Thoracic aorta (tissue), 2 donors: ENCODE measurements around the gene TRIM9. TPM values are rescaled to one million over a fixed set of nuclear protein-coding genes. Genes with fewer than 3 reads are reported as not detected.

Experiments
- ATAC-seq: fragments of 150-250 bp; one replicate; pipeline ENCODE4 v1.8.0; 2017; ENCODE audit warnings: low read depth; ENCODE audit not compliant: insufficient number of reproducible peaks, low FRiP score
- DNase-seq: peaks from one replicate; pipeline ENCODE4 v3.0.0-alpha.2; 2020; ENCODE audit warnings: low spot score
- H3K27ac ChIP-seq, 2 donors: fragments of 200-600 bp; sonication (generic); 1 replicate in 1 of 2; 2 replicates in 1 of 2; pipeline ENCODE4 v1.5.1; 2016; ENCODE audit warnings: mild to moderate bottlenecking in 2 of 2, moderate library complexity in 2 of 2
- H3K27me3 ChIP-seq: fragments of 200-600 bp; sonication (generic); replicated peaks from 2 replicates; pipeline ENCODE4 v1.6.0; 2016; ENCODE audit warnings: mild to moderate bottlenecking; ENCODE audit not compliant: insufficient read depth
- H3K36me3 ChIP-seq: fragments of 200-600 bp; sonication (generic); one replicate; pipeline ENCODE4 v1.5.1; 2016
- H3K4me1 ChIP-seq, 2 donors: fragments of 200-600 bp; sonication (generic); 1 replicate in 1 of 2; 2 replicates in 1 of 2; pipeline versions ENCODE4 v1.5.1 to v1.6.0; 2016; ENCODE audit warnings: low read depth in 2 of 2, mild to moderate bottlenecking in 1 of 2; ENCODE audit not compliant: control insufficient read depth in 1 of 2
- H3K4me3 ChIP-seq: fragments of 200-600 bp; sonication (generic); 2 replicates; pipeline ENCODE4 v1.5.1; 2016; ENCODE audit warnings: mild to moderate bottlenecking
- H3K9me3 ChIP-seq: fragments of 200-600 bp; sonication (generic); 2 replicates; pipeline ENCODE4 v1.5.1; 2016
- total RNA-seq, 2 donors: library from RNA; depleted of rRNA; stranded (reverse); fragments of >200 nt; gene quantifications; one replicate each; pipeline versions ENCODE4 v1.1.0 to v1.2.3, GENCODE V29; 2016
- TF ChIP-seq, protein P1 (sequence below): fragments of 200-600 bp; sonication (generic); IDR thresholded peaks from one replicate; pipeline ENCODE4 v1.5.1; 2019; ENCODE audit warnings: antibody characterized with exemption

The TRIM9 gene
- total RNA-seq, 2 donors from 2014 or later, result 0.41 to 2.1 TPM

GRCh38 chr14:50984036-50984710 is 110.7 kb downstream of the TRIM9 start:
- H3K4me1 ChIP-seq, result no peaks in the 10 kb centered on the region
- no peaks in the 10 kb centered on the region for H3K9me3 ChIP-seq
- TF ChIP-seq, protein P1, sequence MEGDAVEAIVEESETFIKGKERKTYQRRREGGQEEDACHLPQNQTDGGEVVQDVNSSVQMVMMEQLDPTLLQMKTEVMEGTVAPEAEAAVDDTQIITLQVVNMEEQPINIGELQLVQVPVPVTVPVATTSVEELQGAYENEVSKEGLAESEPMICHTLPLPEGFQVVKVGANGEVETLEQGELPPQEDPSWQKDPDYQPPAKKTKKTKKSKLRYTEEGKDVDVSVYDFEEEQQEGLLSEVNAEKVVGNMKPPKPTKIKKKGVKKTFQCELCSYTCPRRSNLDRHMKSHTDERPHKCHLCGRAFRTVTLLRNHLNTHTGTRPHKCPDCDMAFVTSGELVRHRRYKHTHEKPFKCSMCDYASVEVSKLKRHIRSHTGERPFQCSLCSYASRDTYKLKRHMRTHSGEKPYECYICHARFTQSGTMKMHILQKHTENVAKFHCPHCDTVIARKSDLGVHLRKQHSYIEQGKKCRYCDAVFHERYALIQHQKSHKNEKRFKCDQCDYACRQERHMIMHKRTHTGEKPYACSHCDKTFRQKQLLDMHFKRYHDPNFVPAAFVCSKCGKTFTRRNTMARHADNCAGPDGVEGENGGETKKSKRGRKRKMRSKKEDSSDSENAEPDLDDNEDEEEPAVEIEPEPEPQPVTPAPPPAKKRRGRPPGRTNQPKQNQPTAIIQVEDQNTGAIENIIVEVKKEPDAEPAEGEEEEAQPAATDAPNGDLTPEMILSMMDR, result no peak
- no peak overlapping the region for H3K27ac ChIP-seq
- no peaks in the 10 kb centered on the region for H3K36me3 ChIP-seq
- DNase-seq, result no peak
- no peak for ATAC-seq
- no peak overlapping the region for H3K4me3 ChIP-seq
- H3K27me3 ChIP-seq, result no peaks in the 10 kb centered on the region

DNA sequence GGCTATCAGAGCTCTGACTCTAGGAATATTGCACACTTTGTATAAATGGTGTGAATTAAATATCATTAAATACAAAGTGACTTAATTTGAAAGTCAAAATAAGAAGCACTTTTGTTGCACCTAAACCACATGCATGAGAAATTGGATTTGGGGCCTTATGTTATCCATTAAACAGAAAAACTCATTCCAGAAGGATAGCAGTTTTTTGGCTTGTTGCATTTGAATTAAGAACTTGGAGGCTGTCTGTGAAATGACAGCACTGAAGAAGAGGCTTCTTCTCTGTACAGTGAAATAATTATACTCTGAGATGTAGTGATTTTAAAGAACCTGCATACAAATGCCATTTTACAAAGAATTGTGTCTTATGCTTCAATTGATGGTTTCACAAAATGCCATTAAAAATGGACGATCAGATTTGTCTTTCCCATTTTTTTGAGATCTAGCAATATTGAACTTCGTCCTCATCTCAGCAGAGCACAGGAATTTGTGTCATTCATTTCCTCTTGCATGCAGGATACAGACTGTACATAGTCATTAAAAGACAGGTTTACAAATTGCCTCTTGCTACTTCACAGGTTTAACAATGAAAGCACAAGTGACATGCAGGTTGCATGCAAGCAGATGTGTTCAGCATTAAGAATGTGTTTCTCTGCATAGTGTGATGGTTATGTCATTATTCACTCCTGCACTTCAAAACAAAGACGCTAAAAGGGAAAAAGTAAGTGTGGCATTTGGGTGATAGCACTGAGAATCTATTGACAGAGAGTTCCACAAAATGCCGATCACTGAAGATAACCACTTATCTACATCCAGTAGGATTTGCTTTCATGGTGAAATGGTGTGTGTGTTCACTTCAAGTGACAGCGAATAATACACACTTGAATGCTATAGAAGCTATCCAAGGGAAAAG is 114.7 kb downstream of the TRIM9 start:
- TF ChIP-seq, protein P1, result no peak
- no peaks in the 10 kb centered on the region for H3K27me3 ChIP-seq
- no peaks in the 10 kb centered on the region for H3K9me3 ChIP-seq
- H3K4me1 ChIP-seq, result no peaks in the 10 kb centered on the region
- no peak overlapping the region for H3K27ac ChIP-seq
- no peak overlapping the region for H3K4me3 ChIP-seq
- no peak for DNase-seq
- ATAC-seq, result no peak
- H3K36me3 ChIP-seq, result no peaks in the 10 kb centered on the region

GRCh38 chr14:50978888-50979287 is 116.0 kb downstream of the TRIM9 start:
- H3K27ac ChIP-seq, result no peak overlapping the region
- DNase-seq, result no peak
- TF ChIP-seq, protein P1, result no peak
- no peaks in the 10 kb centered on the region for H3K27me3 ChIP-seq
- no peak overlapping the region for H3K4me3 ChIP-seq
- no peaks in the 10 kb centered on the region for H3K9me3 ChIP-seq
- no peak for ATAC-seq
- no peaks in the 10 kb centered on the region for H3K36me3 ChIP-seq
- H3K4me1 ChIP-seq, result no peaks in the 10 kb centered on the region

GRCh38 chr14:50978529-50978871 is 116.4 kb downstream of the TRIM9 start:
- no peak for ATAC-seq
- Histone ChIP-seq H3K27me3 (no peaks in the 10 kb centered on the region), H3K9me3 (no peaks in the 10 kb centered on the region), H3K4me1 (no peaks in the 10 kb centered on the region), H3K4me3 (no peak overlapping the region), H3K27ac (no peak overlapping the region), H3K36me3 (no peaks in the 10 kb centered on the region)
- DNase-seq, result no peak
- TF ChIP-seq, protein P1, result no peak

DNA sequence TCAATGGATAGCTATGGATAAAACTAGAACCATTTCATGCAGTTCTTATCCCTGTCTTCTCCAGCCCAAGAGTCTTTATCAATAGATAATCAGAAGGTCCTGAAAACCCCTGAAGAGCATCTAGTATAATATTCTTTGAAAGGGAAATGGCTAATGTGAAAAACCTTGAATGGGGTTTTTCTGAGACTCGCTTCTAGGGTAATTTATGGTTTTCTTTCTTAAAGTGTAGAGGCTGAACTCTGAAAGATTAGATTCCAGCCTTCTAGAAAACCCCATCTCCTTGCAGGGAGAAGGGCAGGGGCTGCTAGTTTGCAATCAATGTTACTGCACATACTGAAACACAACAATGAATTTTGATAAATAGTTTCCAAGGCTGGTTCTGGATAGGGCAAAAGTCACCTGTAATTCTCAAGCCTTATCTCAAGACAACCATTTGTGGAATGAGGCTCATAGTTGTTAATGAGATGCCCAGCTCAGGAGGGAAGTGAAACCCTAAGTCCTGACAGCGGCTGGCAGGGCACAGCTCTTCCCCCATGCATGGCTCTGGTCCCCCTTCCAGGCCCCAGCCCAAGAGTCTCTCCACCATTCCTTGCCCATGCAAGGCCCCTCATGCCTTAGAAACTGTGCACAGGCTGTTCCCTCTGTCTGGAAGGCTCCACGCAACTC is 116.9 kb downstream of the TRIM9 start:
- Histone ChIP-seq H3K4me1 (no peaks in the 10 kb centered on the region), H3K9me3 (no peaks in the 10 kb centered on the region), H3K27me3 (no peaks in the 10 kb centered on the region), H3K27ac (no peak overlapping the region), H3K36me3 (no peaks in the 10 kb centered on the region), H3K4me3 (no peak overlapping the region)
- TF ChIP-seq, protein P1, result no peak
- no peak for DNase-seq
- ATAC-seq, result no peak
